ENCODE data around the gene PCDHGA9. TPM values are rescaled to one million over a fixed set of nuclear protein-coding genes. Genes with fewer than 3 reads are reported as not detected.
"Not testable (repeated sequence)": the region's sequence is repeated elsewhere in the genome, so short reads cannot be mapped to it uniquely, and the experiment has no call there.

The PCDHGA9 gene
- total RNA-seq, 1 donor from 2014 or later = 1.5 TPM

GRCh38 chr5:141398608-141399007 is 4.0 kb upstream of the PCDHGA9 start:
- H3K4me3 Mint-ChIP-seq (ENCODE audit: low read depth) = no peak overlapping the region
- no peak for DNase-seq (ENCODE audit: low spot score, unreplicated experiment)
- no peak for TF ChIP-seq CTCF (IDR thresholded peaks at IDR 0.05; ENCODE audit: unreplicated experiment)
- peaks cover 42% of the 10 kb centered on the region for H3K36me3 Mint-ChIP-seq (ENCODE audit: insufficient read depth)
- H3K27me3 Mint-ChIP-seq = no peaks in the 10 kb centered on the region
- peaks cover 46% of the 10 kb centered on the region for H3K9me3 Mint-ChIP-seq (ENCODE audit: low read depth)
- H3K4me1 Mint-ChIP-seq (ENCODE audit: low read depth) = no peaks in the 10 kb centered on the region
- H3K27ac Mint-ChIP-seq = no peak overlapping the region

- H3K4me1 Mint-ChIP-seq (ENCODE audit: low read depth) = no peaks in the 10 kb centered on the region
- no peak for DNase-seq (ENCODE audit: low spot score, unreplicated experiment)
- peaks cover 48% of the 10 kb centered on the region for H3K9me3 Mint-ChIP-seq (ENCODE audit: low read depth)
- no peaks in the 10 kb centered on the region for H3K27me3 Mint-ChIP-seq
- H3K4me3 Mint-ChIP-seq (ENCODE audit: low read depth) = peak overlapping the region; percentile 37
- TF ChIP-seq CTCF (IDR thresholded peaks at IDR 0.05; ENCODE audit: unreplicated experiment) = no peak
- H3K27ac Mint-ChIP-seq = peak overlapping the region; percentile 79
- peaks cover 41% of the 10 kb centered on the region for H3K36me3 Mint-ChIP-seq (ENCODE audit: insufficient read depth)
These were observed 2.9 kb upstream of the PCDHGA9 start for GRCh38 chr5:141399555-141400258.

GRCh38 chr5:141403387-141403786 is 809 bp downstream of the PCDHGA9 start:
- no peaks in the 10 kb centered on the region for H3K27me3 Mint-ChIP-seq
- peaks cover 45% of the 10 kb centered on the region for H3K36me3 Mint-ChIP-seq (ENCODE audit: insufficient read depth)
- DNase-seq (ENCODE audit: low spot score, unreplicated experiment) = no peak
- no peak overlapping the region for H3K27ac Mint-ChIP-seq
- peaks cover 2% of the 10 kb centered on the region for H3K4me1 Mint-ChIP-seq (ENCODE audit: low read depth)
- H3K4me3 Mint-ChIP-seq (ENCODE audit: low read depth) = no peak overlapping the region
- peaks cover 48% of the 10 kb centered on the region for H3K9me3 Mint-ChIP-seq (ENCODE audit: low read depth)
- TF ChIP-seq CTCF (IDR thresholded peaks at IDR 0.05; ENCODE audit: unreplicated experiment) = no peak

- peak within 1 kb of the TSS; percentile 98 for H3K27ac Mint-ChIP-seq
- TF ChIP-seq CTCF (IDR thresholded peaks at IDR 0.05; ENCODE audit: unreplicated experiment) = peak; percentile 74
- not testable (repeated sequence) for H3K4me1 Mint-ChIP-seq (ENCODE audit: low read depth); H3K27me3 Mint-ChIP-seq
- peaks cover 43% of the 10 kb centered on the region for H3K9me3 Mint-ChIP-seq (ENCODE audit: low read depth)
- H3K36me3 Mint-ChIP-seq (ENCODE audit: insufficient read depth) = peaks cover 47% of the 10 kb centered on the region
- peak; percentile 51 for DNase-seq (ENCODE audit: low spot score, unreplicated experiment)
- H3K4me3 Mint-ChIP-seq (ENCODE audit: low read depth) = peak within 1 kb of the TSS; percentile 86
These were observed 5.4 kb downstream of the PCDHGA9 start, which contains the start of gene PCDHGB6 for GRCh38 chr5:141407790-141408505. Gene PCDHGB6 (plus strand): TSS chr5:141408021. CDS start chr5:141408203, 182 bp downstream.

GRCh38 chr5:141409598-141410306 is 7.2 kb downstream of the PCDHGA9 start:
- peaks cover 2% of the 10 kb centered on the region for H3K4me1 Mint-ChIP-seq (ENCODE audit: low read depth)

More at GRCh38 chr5:141409598-141410306, 7.2 kb downstream of the PCDHGA9 start:
- peaks cover 44% of the 10 kb centered on the region for H3K9me3 Mint-ChIP-seq (ENCODE audit: low read depth)
- H3K4me3 Mint-ChIP-seq (ENCODE audit: low read depth) = no peak overlapping the region
- DNase-seq (ENCODE audit: low spot score, unreplicated experiment) = no peak
- no peaks in the 10 kb centered on the region for H3K27me3 Mint-ChIP-seq
- H3K36me3 Mint-ChIP-seq (ENCODE audit: insufficient read depth) = peaks cover 57% of the 10 kb centered on the region
- peak overlapping the region; percentile 93 for H3K27ac Mint-ChIP-seq
- no peak for TF ChIP-seq CTCF (IDR thresholded peaks at IDR 0.05; ENCODE audit: unreplicated experiment)

Measured in progenitor cell of endocrine pancreas (in vitro differentiated cells).